ENCODE measurements around the gene RAB6A. TPM values are rescaled to one million over a fixed set of nuclear protein-coding genes. Genes with fewer than 3 reads are reported as not detected.

The RAB6A gene
- total RNA-seq, 4 donors from 2014 or later, result 89.7 to 182 (median 113) TPM

- no peaks in the 10 kb centered on the region for H3K36me3 ChIP-seq
- peaks cover 14% of the 10 kb centered on the region for H3K4me1 ChIP-seq
- no peak for DNase-seq (ENCODE audit: low spot score in 2 of 2)
- peaks cover 20% of the 10 kb centered on the region for H3K27me3 ChIP-seq
- no peaks in the 10 kb centered on the region for H3K9me3 ChIP-seq
- no peak overlapping the region for H3K27ac ChIP-seq
- TF ChIP-seq POLR2A (IDR thresholded peaks at IDR 0.05) (no peak), EP300 (IDR thresholded peaks at IDR 0.05) (no peak), POLR2AphosphoS5 (IDR thresholded peaks at IDR 0.05) (no peak)
- TF ChIP-seq, protein P1, sequence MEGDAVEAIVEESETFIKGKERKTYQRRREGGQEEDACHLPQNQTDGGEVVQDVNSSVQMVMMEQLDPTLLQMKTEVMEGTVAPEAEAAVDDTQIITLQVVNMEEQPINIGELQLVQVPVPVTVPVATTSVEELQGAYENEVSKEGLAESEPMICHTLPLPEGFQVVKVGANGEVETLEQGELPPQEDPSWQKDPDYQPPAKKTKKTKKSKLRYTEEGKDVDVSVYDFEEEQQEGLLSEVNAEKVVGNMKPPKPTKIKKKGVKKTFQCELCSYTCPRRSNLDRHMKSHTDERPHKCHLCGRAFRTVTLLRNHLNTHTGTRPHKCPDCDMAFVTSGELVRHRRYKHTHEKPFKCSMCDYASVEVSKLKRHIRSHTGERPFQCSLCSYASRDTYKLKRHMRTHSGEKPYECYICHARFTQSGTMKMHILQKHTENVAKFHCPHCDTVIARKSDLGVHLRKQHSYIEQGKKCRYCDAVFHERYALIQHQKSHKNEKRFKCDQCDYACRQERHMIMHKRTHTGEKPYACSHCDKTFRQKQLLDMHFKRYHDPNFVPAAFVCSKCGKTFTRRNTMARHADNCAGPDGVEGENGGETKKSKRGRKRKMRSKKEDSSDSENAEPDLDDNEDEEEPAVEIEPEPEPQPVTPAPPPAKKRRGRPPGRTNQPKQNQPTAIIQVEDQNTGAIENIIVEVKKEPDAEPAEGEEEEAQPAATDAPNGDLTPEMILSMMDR (IDR thresholded peaks at IDR 0.05), result no peak
- H3K4me3 ChIP-seq, result no peak overlapping the region
Observed at GRCh38 chr11:73641668-73642067, 119.2 kb downstream of the RAB6A start.

DNA sequence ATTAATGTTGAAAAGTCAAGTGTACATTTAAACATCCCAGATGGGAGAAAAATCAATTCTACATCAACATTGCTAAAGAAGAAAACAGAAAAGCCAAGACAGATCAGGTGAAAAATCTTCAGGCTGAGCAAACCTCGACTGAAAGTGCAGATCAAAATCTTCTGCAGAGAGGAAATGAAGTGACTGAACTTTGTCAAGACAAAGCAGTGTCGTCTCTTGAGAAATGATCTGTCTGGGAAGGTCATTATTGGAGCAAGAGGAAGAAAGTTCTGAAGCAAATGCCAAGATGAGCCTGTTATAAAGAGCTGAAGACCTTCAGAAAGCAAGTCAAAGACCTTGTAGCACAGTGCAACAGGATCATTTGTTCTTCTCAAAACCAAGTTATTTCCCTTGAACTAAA, 120.3 kb downstream of the RAB6A start:
- Histone ChIP-seq H3K36me3 (no peaks in the 10 kb centered on the region), H3K4me1 (peaks cover 6% of the 10 kb centered on the region), H3K9me3 (no peaks in the 10 kb centered on the region), H3K27ac (no peak overlapping the region), H3K4me3 (no peak overlapping the region), H3K27me3 (peaks cover 16% of the 10 kb centered on the region)
- TF ChIP-seq EP300 (IDR thresholded peaks at IDR 0.05) (no peak), POLR2A (IDR thresholded peaks at IDR 0.05) (no peak), POLR2AphosphoS5 (IDR thresholded peaks at IDR 0.05) (no peak)
- TF ChIP-seq, protein P1 (IDR thresholded peaks at IDR 0.05), result no peak
- DNase-seq (ENCODE audit: low spot score in 2 of 2), result no peak
- 55% methylated on average over 2 of the region's 2 CpGs for WGBS

- TF ChIP-seq POLR2AphosphoS5 (IDR thresholded peaks at IDR 0.05) (no peak), POLR2A (IDR thresholded peaks at IDR 0.05) (no peak), EP300 (IDR thresholded peaks at IDR 0.05) (no peak)
- TF ChIP-seq, protein P1 (IDR thresholded peaks at IDR 0.05), result no peak
- no peaks in the 10 kb centered on the region for H3K4me1 ChIP-seq
- DNase-seq (ENCODE audit: low spot score in 2 of 2), result no peak
- WGBS, result 68% methylated on average over 1 of the region's 1 CpG
- H3K27ac ChIP-seq, result no peak overlapping the region
- peaks cover 6% of the 10 kb centered on the region for H3K27me3 ChIP-seq
- no peaks in the 10 kb centered on the region for H3K9me3 ChIP-seq
- H3K36me3 ChIP-seq, result no peaks in the 10 kb centered on the region
- no peak overlapping the region for H3K4me3 ChIP-seq
Observed at GRCh38 chr11:73637012-73637411, 123.9 kb downstream of the RAB6A start.

GRCh38 chr11:73636249-73636648, 124.6 kb downstream of the RAB6A start:
- no peaks in the 10 kb centered on the region for H3K4me1 ChIP-seq
- WGBS, result 92% methylated on average over 4 of the region's 5 CpGs

GRCh38 chr11:73635721-73636120, 125.2 kb downstream of the RAB6A start:
- H3K9me3 ChIP-seq, result no peaks in the 10 kb centered on the region
- peaks cover 6% of the 10 kb centered on the region for H3K27me3 ChIP-seq
- H3K4me3 ChIP-seq, result no peak overlapping the region
- no peak for DNase-seq (ENCODE audit: low spot score in 2 of 2)
- no peaks in the 10 kb centered on the region for H3K36me3 ChIP-seq
- no peak overlapping the region for H3K27ac ChIP-seq
- TF ChIP-seq, protein P1 (IDR thresholded peaks at IDR 0.05), result no peak
- TF ChIP-seq POLR2AphosphoS5 (IDR thresholded peaks at IDR 0.05) (no peak), POLR2A (IDR thresholded peaks at IDR 0.05) (no peak), EP300 (IDR thresholded peaks at IDR 0.05) (no peak)
- no peaks in the 10 kb centered on the region for H3K4me1 ChIP-seq
- 87% methylated on average over 5 of the region's 5 CpGs for WGBS

More at GRCh38 chr11:73636249-73636648, 124.6 kb downstream of the RAB6A start:
- TF ChIP-seq, protein P1 (IDR thresholded peaks at IDR 0.05), result no peak
- TF ChIP-seq EP300 (IDR thresholded peaks at IDR 0.05) (no peak), POLR2AphosphoS5 (IDR thresholded peaks at IDR 0.05) (no peak)
- no peaks in the 10 kb centered on the region for H3K9me3 ChIP-seq
- H3K27ac ChIP-seq, result no peak overlapping the region
- peaks cover 6% of the 10 kb centered on the region for H3K27me3 ChIP-seq
- no peak overlapping the region for H3K4me3 ChIP-seq
- H3K36me3 ChIP-seq, result no peaks in the 10 kb centered on the region
- no peak for DNase-seq (ENCODE audit: low spot score in 2 of 2)
